Activated naive CD4-positive, alpha-beta T cell treated with anti-CD3 and anti-CD28 coated beads, Interleukin-2, amount 50 U/mL, for 72 hours (primary cell): ENCODE measurements around the gene GRXCR2. TPM values are rescaled to one million over a fixed set of nuclear protein-coding genes. Genes with fewer than 3 reads are reported as not detected.
A peak's percentile ranks its signal among the peaks of the same experiment; 100 is the strongest.
"Not testable (repeated sequence)": the region's sequence is repeated elsewhere in the genome, so short reads cannot be mapped to it uniquely, and the experiment has no call there.

Experiments
- ATAC-seq, 2 donors: fragments of 150-1000 bp; cut with Tn5 transposase; 2 replicates each; pipeline ENCODE4 v1.10.0; 2021; ENCODE audit warnings: mild to moderate bottlenecking in 2 of 2, moderate library complexity in 2 of 2
- DNase-seq, 2 donors: peaks; one replicate each; pipeline ENCODE4 v3.0.0; 2021 to 2022; ENCODE audit warnings: low spot score in 2 of 2
- H3K27ac Mint-ChIP-seq, 2 donors: one replicate each; pipeline ENCODE4 v1.8.0; 2022; ENCODE audit warnings: mild to moderate bottlenecking in 2 of 2, mixed read lengths in 2 of 2
- H3K36me3 Mint-ChIP-seq, 2 donors: one replicate each; pipeline ENCODE4 v1.8.0; 2022; ENCODE audit warnings: mixed read lengths in 2 of 2
- H3K9me3 Mint-ChIP-seq, 2 donors: one replicate each; pipeline ENCODE4 v1.8.0; 2022; ENCODE audit warnings: mixed read lengths in 2 of 2
- total RNA-seq, 2 donors: library from RNA; stranded (reverse); gene quantifications; one replicate each; pipeline ENCODE4 v1.2.3, GENCODE V29; 2022

The GRXCR2 gene
- total RNA-seq, 2 donors from 2014 or later = not detected

GRCh38 chr5:145902421-145902820 lies 29.6 kb upstream of the GRXCR2 start:
- peaks cover 7 to 11% of the 10 kb centered on the region in 2 donors for H3K9me3 Mint-ChIP-seq

DNA sequence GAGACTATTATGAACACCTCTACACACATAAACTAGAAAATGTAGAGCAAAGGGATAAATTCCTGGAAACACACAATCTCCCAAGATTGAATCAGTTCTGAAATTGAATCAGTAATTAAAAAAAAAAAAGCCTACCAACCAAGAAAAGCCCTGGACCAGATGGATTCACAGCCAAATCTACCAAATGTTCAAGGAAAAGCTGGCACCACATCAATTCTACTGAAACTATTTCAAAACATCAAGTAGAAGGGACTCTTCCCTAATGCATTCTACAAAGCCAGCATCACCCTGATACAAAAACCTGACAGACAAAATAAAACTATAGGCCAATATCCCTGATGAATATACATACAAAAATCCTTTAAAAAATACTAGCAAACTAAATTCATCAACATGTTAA lies 25.4 kb upstream of the GRXCR2 start:
- no peaks in the 10 kb centered on the region for H3K36me3 Mint-ChIP-seq
- DNase-seq (no peak), ATAC-seq (no peak)
- H3K9me3 Mint-ChIP-seq = peaks cover 7 to 11% of the 10 kb centered on the region in 2 donors
- no peak overlapping the region for H3K27ac Mint-ChIP-seq

More at GRCh38 chr5:145902421-145902820, 29.6 kb upstream of the GRXCR2 start:
- H3K36me3 Mint-ChIP-seq = no peaks in the 10 kb centered on the region
- ATAC-seq = no peak
- DNase-seq = no peak
- no peak overlapping the region for H3K27ac Mint-ChIP-seq

GRCh38 chr5:145891378-145891777 lies 18.6 kb upstream of the GRXCR2 start:
- ATAC-seq, DNase-seq, H3K27ac Mint-ChIP-seq: not testable (repeated sequence)
- H3K9me3 Mint-ChIP-seq = peaks cover 6 to 23% of the 10 kb centered on the region in 2 donors
- peaks cover 0 to 13% of the 10 kb centered on the region in 2 donors for H3K36me3 Mint-ChIP-seq

GRCh38 chr5:145889611-145890010 lies 16.8 kb upstream of the GRXCR2 start:
- ATAC-seq = no peak

DNA sequence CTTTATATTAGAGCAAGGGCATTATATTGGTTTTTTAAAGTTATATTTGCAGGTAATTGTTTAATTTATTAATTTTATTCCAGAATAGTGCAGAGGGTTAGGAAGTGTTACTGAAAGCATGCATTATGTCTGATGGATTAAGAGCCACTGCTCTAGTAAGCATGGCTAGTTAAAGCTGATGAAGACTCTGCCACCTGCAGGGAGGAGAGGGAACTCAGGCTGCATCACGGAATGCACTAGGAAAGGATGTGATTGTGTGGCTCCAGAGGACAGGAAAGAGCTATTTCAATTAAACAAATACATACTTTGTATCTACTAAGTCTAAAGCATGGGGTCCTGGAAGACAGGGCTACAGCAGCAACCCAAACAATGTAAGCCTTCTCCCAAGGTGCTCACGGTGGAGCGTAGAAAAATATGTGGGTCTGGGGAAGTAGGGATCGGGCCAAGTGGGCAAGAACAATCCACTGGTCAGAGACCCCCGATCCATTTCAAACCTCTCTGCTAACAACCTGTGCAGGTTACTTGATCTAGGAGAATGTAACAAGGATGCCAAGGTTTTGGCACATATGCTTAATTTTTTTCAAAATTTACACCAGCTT lies 15.3 kb upstream of the GRXCR2 start:
- H3K36me3 Mint-ChIP-seq = peaks cover 0 to 13% of the 10 kb centered on the region in 2 donors
- no peak overlapping the region for H3K27ac Mint-ChIP-seq
- DNase-seq = no peak
- peaks cover 6 to 23% of the 10 kb centered on the region in 2 donors for H3K9me3 Mint-ChIP-seq
- no peak for ATAC-seq

More at GRCh38 chr5:145889611-145890010, 16.8 kb upstream of the GRXCR2 start:
- Mint-ChIP-seq H3K27ac (no peak overlapping the region), H3K9me3 (peaks cover 6 to 23% of the 10 kb centered on the region in 2 donors), H3K36me3 (peaks cover 0 to 13% of the 10 kb centered on the region in 2 donors)
- DNase-seq = no peak

- peaks cover 0 to 13% of the 10 kb centered on the region in 2 donors for H3K36me3 Mint-ChIP-seq
- DNase-seq = no peak
Observed at GRCh38 chr5:145887217-145887616, 14.4 kb upstream of the GRXCR2 start.

DNA sequence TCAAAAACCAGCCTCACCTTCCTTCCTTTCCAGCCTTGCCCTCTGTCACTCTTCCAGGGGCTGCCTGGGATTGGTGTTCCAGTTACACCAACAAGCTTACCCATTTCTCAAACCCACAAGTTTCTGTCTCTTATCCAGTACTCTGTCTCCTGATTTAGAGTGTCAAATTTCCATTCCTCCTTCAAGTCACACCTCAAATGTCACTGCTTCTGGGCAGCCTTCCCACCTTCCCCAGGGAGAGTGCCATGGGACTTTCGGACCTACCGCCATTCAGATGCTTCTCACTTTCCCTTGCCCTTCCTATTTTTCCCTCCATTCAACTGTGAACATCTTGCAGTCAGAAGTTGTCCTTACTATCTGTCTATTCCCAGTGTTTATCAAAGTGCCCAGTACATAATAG lies 2.0 kb upstream of the GRXCR2 start:
- ATAC-seq (no peak), DNase-seq (no peak)
- H3K27ac Mint-ChIP-seq = no peak overlapping the region
- H3K9me3 Mint-ChIP-seq = peaks cover under 1% of the 10 kb centered on the region in 2 donors
- H3K36me3 Mint-ChIP-seq = no peaks in the 10 kb centered on the region

More at GRCh38 chr5:145887217-145887616, 14.4 kb upstream of the GRXCR2 start:
- ATAC-seq = no peak
- Mint-ChIP-seq H3K9me3 (peaks cover 1 to 19% of the 10 kb centered on the region in 2 donors), H3K27ac (no peak overlapping the region)

DNA sequence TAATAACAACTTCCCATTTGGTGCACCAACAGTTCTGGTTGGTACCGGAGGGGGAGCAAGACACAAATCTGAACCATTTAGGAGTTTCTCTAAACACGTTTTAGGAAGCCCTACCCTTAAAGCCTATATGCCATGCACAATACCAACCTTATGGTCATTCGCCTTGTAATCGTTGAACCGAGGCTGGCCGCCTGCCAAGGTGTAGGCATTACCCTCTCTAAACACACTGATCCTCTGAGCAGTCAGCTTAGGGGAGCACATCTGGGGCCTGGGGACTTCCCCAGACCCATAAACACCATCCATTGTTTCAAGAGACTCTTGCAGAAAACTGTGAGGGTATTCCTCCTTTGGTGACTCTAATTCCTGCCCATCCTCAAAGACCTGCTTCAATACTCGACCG lies 328 bp downstream of the GRXCR2 start:
- ATAC-seq (no peak), DNase-seq (no peak)
- Mint-ChIP-seq H3K9me3 (no peaks in the 10 kb centered on the region), H3K27ac (no peak overlapping the region), H3K36me3 (no peaks in the 10 kb centered on the region)

GRCh38 chr5:145869753-145870152 lies 3.1 kb downstream of the GRXCR2 start:
- Mint-ChIP-seq H3K27ac (no peak overlapping the region), H3K36me3 (no peaks in the 10 kb centered on the region), H3K9me3 (peaks cover 0 to 3% of the 10 kb centered on the region in 2 donors)
- no peak for ATAC-seq
- DNase-seq = no peak

DNA sequence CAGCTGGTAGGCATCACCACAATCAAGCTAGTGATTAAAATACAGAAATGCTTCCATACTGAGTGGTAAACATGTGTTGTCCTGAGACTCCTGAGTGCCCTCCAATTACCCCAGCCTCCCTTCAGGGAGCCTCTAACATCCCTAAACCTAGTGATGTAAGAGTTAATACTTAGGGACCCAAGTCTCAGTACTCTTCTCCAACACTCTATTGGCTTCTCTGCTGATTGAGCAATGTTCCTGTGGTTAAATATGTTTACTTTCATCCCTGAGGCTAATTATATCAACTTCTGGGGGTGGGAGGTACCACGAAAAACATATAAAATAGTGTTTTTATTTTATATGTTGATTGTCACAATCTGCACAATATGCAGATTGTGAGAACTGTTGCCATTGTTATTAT lies 5.0 kb downstream of the GRXCR2 start:
- peaks cover 0 to 13% of the 10 kb centered on the region in 2 donors for H3K9me3 Mint-ChIP-seq
- H3K36me3 Mint-ChIP-seq = no peaks in the 10 kb centered on the region
- no peak for ATAC-seq
- no peak overlapping the region for H3K27ac Mint-ChIP-seq
- no peak for DNase-seq

DNA sequence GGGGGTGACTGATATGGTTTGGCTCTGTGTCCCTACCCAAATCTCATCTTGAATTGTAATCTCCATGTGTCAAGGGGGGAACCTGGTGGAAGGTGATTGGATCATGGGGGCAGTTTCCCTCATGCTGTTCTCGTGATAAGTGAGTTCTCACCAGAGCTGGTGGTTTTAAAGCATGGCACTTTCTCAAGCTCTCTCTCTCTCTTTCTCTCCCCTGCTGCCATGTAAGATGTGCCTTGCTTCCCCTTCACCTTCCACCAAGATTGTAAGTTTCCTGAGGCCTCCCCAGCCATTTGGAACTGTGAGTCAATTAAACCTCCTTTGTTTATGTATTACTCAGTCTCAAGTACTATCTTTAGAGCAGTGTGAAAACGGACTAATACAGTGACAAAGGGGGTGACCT lies 8.4 kb downstream of the GRXCR2 start:
- H3K9me3 Mint-ChIP-seq = peaks cover 0 to 13% of the 10 kb centered on the region in 2 donors
- not testable (repeated sequence) for H3K36me3 Mint-ChIP-seq, ATAC-seq, H3K27ac Mint-ChIP-seq, DNase-seq

DNA sequence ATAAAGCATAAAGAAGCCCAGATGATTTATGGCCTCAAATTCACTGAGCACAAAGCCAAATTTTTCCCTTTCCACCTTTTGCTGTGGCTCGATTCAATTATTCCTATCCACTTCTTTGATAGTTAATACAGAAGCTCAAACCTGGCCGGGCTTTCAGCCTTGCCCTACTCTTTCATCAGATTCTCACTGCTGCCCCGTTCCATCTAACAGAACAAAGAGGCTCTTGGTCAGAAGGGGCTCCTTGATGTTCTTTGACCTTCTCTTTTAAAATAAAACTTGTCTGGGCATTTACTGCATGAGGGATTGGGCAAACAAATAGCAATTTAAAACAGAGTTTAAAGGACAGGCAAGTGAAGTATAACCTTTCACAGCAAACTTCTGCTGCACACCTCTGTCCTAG lies 9.8 kb downstream of the GRXCR2 start:
- Mint-ChIP-seq H3K9me3 (peaks cover 0 to 13% of the 10 kb centered on the region in 2 donors), H3K27ac (no peak overlapping the region), H3K36me3 (no peaks in the 10 kb centered on the region)
- DNase-seq (no peak), ATAC-seq (no peak)

- DNase-seq = no peak
Observed at GRCh38 chr5:145859897-145860296, 12.9 kb downstream of the GRXCR2 start.

GRCh38 chr5:145859453-145859852 lies 13.4 kb downstream of the GRXCR2 start:
- no peak for ATAC-seq

More at GRCh38 chr5:145859897-145860296, 12.9 kb downstream of the GRXCR2 start:
- H3K27ac Mint-ChIP-seq = no peak overlapping the region
- no peaks in the 10 kb centered on the region for H3K36me3 Mint-ChIP-seq
- H3K9me3 Mint-ChIP-seq = peaks cover 0 to 12% of the 10 kb centered on the region in 2 donors
- ATAC-seq = no peak

GRCh38 chr5:145858959-145859358 lies 13.9 kb downstream of the GRXCR2 start:
- ATAC-seq = no peak
- H3K9me3 Mint-ChIP-seq = peaks cover 0 to 3% of the 10 kb centered on the region in 2 donors
- H3K27ac Mint-ChIP-seq = no peak overlapping the region
- H3K36me3 Mint-ChIP-seq = no peaks in the 10 kb centered on the region
- no peak for DNase-seq

More at GRCh38 chr5:145859453-145859852, 13.4 kb downstream of the GRXCR2 start:
- no peaks in the 10 kb centered on the region for H3K36me3 Mint-ChIP-seq
- DNase-seq = no peak
- no peak overlapping the region for H3K27ac Mint-ChIP-seq
- H3K9me3 Mint-ChIP-seq = peaks cover 0 to 8% of the 10 kb centered on the region in 2 donors

- ATAC-seq (peak; percentile 43 to 67), DNase-seq (peak in 1 of 2 donors; percentile 10)
- no peaks in the 10 kb centered on the region for H3K9me3 Mint-ChIP-seq
- H3K27ac Mint-ChIP-seq = no peak overlapping the region
- no peaks in the 10 kb centered on the region for H3K36me3 Mint-ChIP-seq
Observed at GRCh38 chr5:145856285-145856818, 16.5 kb downstream of the GRXCR2 start.

- H3K36me3 Mint-ChIP-seq = no peaks in the 10 kb centered on the region
- H3K9me3 Mint-ChIP-seq = no peaks in the 10 kb centered on the region
- H3K27ac Mint-ChIP-seq = no peak overlapping the region
- DNase-seq (no peak), ATAC-seq (no peak)
Observed at GRCh38 chr5:145855763-145856267, 17.0 kb downstream of the GRXCR2 start.
